Astrocyte of the cerebellum (primary cell): ENCODE measurements around the gene SRRT.
"Not testable (repeated sequence)": the region's sequence is repeated elsewhere in the genome, so short reads cannot be mapped to it uniquely, and the experiment has no call there.

ENCODE experiments used
- DNase-seq: peaks from one replicate; pipeline ENCODE4 v3.0.0-alpha.2; 2011; ENCODE audit warnings: low read depth
- H3K4me3 ChIP-seq: 2 replicates; pipeline ENCODE4 v1.5.1; 2011; ENCODE audit warnings: mild to moderate bottlenecking, low read depth, low read length, moderate library complexity
- in situ Hi-C: cut with HindIII; loops from 2 replicates; pipeline ENCODE4 v1.10.0; 2017; ENCODE audit warnings: low sequenced_read_pairs
- TF ChIP-seq, protein P1 (sequence below): IDR thresholded peaks from 2 replicates; pipeline ENCODE4 v1.5.1; 2012; ENCODE audit warnings: low read length, low read depth, moderate library complexity, mild to moderate bottlenecking; ENCODE audit errors: missing control alignments

The SRRT gene

GRCh38 chr7:100839361-100839760, 35.5 kb upstream of the SRRT start:
- TF ChIP-seq, protein P1, sequence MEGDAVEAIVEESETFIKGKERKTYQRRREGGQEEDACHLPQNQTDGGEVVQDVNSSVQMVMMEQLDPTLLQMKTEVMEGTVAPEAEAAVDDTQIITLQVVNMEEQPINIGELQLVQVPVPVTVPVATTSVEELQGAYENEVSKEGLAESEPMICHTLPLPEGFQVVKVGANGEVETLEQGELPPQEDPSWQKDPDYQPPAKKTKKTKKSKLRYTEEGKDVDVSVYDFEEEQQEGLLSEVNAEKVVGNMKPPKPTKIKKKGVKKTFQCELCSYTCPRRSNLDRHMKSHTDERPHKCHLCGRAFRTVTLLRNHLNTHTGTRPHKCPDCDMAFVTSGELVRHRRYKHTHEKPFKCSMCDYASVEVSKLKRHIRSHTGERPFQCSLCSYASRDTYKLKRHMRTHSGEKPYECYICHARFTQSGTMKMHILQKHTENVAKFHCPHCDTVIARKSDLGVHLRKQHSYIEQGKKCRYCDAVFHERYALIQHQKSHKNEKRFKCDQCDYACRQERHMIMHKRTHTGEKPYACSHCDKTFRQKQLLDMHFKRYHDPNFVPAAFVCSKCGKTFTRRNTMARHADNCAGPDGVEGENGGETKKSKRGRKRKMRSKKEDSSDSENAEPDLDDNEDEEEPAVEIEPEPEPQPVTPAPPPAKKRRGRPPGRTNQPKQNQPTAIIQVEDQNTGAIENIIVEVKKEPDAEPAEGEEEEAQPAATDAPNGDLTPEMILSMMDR: no peak
- in situ Hi-C loops: loop anchor here (10.0 kb wide), 1 partner anchor 125 kb away; no protein-coding TSS in a partner anchor
- H3K4me3 ChIP-seq: no peak overlapping the region
- DNase-seq: no peak

DNA sequence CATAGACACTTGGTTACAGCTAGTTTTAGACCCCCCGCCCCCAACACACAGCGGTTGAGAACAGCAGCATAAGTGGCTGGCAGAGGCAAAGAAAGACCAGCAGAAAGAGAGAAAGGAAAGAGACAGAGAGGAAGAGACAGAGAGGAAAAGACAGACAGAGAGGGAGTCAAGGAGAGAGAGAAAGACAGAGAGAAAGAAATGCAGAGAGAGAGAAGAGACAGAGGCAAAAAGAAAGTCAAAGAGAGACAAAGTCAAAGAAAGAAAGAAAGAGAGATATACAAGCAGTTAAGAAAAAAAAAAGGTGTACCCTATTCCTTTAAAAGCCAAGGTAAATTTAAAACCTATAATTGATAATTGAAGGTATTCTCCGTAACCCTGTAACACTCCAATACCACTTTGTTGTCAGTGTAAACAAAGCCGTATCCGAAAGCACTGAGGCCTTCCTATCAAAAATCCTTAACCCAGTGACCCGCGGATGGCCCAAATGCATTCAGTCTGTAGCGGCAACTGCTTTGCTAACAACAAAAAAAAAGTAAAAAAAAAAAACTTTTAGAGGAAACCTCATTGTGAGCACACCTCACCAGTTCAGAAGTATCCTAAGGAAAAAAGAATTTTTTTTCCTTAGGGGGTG, 34.3 kb upstream of the SRRT start:
- DNase-seq: no peak
- TF ChIP-seq, protein P1: no peak
- no peak overlapping the region for H3K4me3 ChIP-seq
- in situ Hi-C loops: no loop called here

- H3K4me3 ChIP-seq: no peak overlapping the region
- in situ Hi-C loops: no loop called here
- TF ChIP-seq, protein P1: no peak
- no peak for DNase-seq
Measured at GRCh38 chr7:100847360-100847759, 27.5 kb upstream of the SRRT start.

GRCh38 chr7:100852048-100852872, 22.6 kb upstream of the SRRT start, which contains the start of gene SLC12A9:
Gene SLC12A9, plus strand, starts transcription at chr7:100852713. Its CDS starts 1,485 bp downstream, at chr7:100854198.
- TF ChIP-seq, protein P1: peak; percentile 83
- peak; percentile 65 for DNase-seq
- H3K4me3 ChIP-seq: peak within 1 kb of the TSS; percentile 63
- in situ Hi-C loops: no loop called here

- DNase-seq: no peak
- no peak overlapping the region for H3K4me3 ChIP-seq
- in situ Hi-C loops: no loop called here
- TF ChIP-seq, protein P1: no peak
Measured at GRCh38 chr7:100854146-100854895, 20.6 kb upstream of the SRRT start.

GRCh38 chr7:100854899-100855298, 20.0 kb upstream of the SRRT start:
- in situ Hi-C loops, H3K4me3 ChIP-seq, DNase-seq: not testable (repeated sequence)

- in situ Hi-C loops: no loop called here
- H3K4me3 ChIP-seq: no peak overlapping the region
- TF ChIP-seq, protein P1: no peak
- no peak for DNase-seq
Measured at GRCh38 chr7:100855515-100855914, 19.4 kb upstream of the SRRT start.
